Occipital lobe (tissue), 3 donors: ENCODE measurements around the gene DPCD. TPM values are rescaled to one million over a fixed set of nuclear protein-coding genes. Genes with fewer than 3 reads are reported as not detected.

Experiments used
- DNase-seq: peaks from one replicate; lab custom pipeline; 2025; lab: John Stamatoyannopoulos, UW
- small RNA-seq: library from RNA; depleted of rRNA; stranded (forward); fragments of <200 nt; gene quantifications from one replicate; pipeline ENCODE3, GENCODE V24; 2014
- total RNA-seq: library from RNA; depleted of rRNA; stranded (reverse); fragments of >200 nt; gene quantifications from one replicate; pipeline ENCODE4 v1.2.3, GENCODE V29; 2014

DPCD gene
- total RNA-seq, 1 donor from 2014 or later = 12.5 TPM

DNA sequence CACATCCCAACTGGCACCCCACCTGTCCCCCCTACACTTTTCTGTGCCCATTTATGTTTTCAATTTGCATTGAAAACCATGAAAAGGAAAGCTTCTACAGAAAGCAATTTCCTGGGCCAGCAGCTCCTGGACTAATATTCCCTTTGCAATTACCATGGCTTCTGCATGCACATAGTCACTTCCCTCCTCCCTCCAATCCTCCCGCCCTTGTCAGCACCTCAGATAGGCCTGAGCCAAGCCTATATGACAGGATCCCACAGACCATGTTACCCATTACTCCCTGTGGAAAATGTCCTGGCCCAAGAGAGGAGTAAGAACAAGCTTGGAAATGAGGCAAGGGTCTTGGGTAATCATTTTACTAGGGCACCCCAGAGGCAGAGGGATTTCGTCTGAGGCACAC lies 68.8 kb downstream of the DPCD start:
- DNase-seq = no peak

DNA sequence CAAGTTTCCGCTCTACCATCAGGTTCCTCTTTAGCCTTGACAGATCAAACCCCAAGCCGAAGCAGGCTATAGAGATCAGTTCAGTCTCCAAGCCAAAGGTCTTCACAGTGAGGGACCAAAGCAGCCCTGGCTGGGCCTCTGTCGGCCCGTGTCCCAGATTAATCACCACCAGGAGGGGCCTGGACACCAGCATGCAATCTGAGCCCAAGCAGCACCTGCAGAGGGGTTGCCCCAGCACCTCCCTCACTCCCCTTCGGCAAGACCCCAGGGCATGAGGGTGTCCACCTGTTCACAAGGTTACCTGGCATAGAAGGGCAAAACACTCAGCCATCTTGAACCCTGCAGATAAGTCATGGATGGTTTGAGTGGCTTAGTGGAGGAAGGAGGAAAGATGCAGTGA lies 70.9 kb downstream of the DPCD start:
- no peak for DNase-seq

Small RNA genes within 50 kb of the gene (small RNA-seq; reads per million reads assigned to genes)
- gene MIR3158-1 (not detected), gene RNU6-1165P (not detected)

Other genes with a start within 250 kb of the DPCD start
- 29.9 TPM for gene BTRC, start 234.2 kb upstream of the DPCD start, total RNA-seq
- 8.3 TPM for gene POLL, start 64 bp upstream of the DPCD start, total RNA-seq
- 68.3 TPM for gene FBXW4, start 106.8 kb downstream of the DPCD start, total RNA-seq
- gene FGF8, start 187.8 kb downstream of the DPCD start, total RNA-seq = not detected
- 35.2 TPM for gene NPM3, start 195.1 kb downstream of the DPCD start, total RNA-seq
- 349 TPM for gene OGA, start 230.1 kb downstream of the DPCD start, total RNA-seq